ENCODE results near the gene IL6. TPM values are rescaled to one million over a fixed set of nuclear protein-coding genes. Genes with fewer than 3 reads are reported as not detected.
"Not testable (repeated sequence)": the region's sequence is repeated elsewhere in the genome, so short reads cannot be mapped to it uniquely, and the experiment has no call there.

The IL6 gene
- total and polyA plus RNA-seq, 9 of the 15 experiments (the other 6 are each of a cell fraction or from before 2014, with no cell fraction given), result 0.76 to 2.9 (median 1.5) TPM

DNA sequence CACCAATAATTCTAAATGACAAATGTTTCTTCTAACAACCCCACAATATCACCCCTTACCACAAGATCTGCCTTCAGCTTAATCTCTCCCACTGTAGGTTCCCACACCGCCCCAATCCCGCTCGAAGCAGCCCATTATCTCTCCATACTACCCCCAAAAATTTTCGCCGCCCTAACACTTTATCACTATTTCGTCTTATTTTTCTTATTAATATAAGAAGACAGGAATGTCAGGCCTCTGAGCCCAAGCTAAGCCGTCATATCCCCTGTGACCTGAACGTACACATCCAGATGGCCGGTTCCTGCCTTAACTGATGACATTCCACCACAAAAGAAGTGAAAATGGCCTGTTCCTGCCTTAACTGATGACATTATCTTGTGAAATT lies 18.3 kb upstream of the IL6 start (continued):
- TF ChIP-seq, protein P1, sequence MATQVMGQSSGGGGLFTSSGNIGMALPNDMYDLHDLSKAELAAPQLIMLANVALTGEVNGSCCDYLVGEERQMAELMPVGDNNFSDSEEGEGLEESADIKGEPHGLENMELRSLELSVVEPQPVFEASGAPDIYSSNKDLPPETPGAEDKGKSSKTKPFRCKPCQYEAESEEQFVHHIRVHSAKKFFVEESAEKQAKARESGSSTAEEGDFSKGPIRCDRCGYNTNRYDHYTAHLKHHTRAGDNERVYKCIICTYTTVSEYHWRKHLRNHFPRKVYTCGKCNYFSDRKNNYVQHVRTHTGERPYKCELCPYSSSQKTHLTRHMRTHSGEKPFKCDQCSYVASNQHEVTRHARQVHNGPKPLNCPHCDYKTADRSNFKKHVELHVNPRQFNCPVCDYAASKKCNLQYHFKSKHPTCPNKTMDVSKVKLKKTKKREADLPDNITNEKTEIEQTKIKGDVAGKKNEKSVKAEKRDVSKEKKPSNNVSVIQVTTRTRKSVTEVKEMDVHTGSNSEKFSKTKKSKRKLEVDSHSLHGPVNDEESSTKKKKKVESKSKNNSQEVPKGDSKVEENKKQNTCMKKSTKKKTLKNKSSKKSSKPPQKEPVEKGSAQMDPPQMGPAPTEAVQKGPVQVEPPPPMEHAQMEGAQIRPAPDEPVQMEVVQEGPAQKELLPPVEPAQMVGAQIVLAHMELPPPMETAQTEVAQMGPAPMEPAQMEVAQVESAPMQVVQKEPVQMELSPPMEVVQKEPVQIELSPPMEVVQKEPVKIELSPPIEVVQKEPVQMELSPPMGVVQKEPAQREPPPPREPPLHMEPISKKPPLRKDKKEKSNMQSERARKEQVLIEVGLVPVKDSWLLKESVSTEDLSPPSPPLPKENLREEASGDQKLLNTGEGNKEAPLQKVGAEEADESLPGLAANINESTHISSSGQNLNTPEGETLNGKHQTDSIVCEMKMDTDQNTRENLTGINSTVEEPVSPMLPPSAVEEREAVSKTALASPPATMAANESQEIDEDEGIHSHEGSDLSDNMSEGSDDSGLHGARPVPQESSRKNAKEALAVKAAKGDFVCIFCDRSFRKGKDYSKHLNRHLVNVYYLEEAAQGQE (IDR thresholded peaks at IDR 0.05; ENCODE audit: borderline replicate concordance), result 0 out of 2 replicates have a peak, but pooled peaks have one; percentile 5
- TF ChIP-seq, protein P1 (CRISPR knock-in tag; IDR thresholded peaks at IDR 0.05; ENCODE audit: low read depth), result not testable (repeated sequence)
